ENCODE data around the gene MYO18B.

GRCh38 chr22:25744694-25745093 is 2.7 kb downstream of the MYO18B start:
- TF ChIP-seq POLR2A (IDR thresholded peaks at IDR 0.05): no peak
- no peak for TF ChIP-seq CTCF (IDR thresholded peaks at IDR 0.05)

All from vagina (tissue), 2 donors.